Neural progenitor cell (in vitro differentiated cells): ENCODE measurements around the gene ANKRD60.

Experiments used
- CTCF ChIP-seq: fragments of 200-600 bp; sonication (generic); IDR thresholded peaks from 2 replicates; pipeline ENCODE4 v1.5.1; 2017; ENCODE audit warnings: antibody characterized with exemption, mild to moderate bottlenecking
- EZH2 ChIP-seq: fragments of 200-600 bp; sonication (generic); IDR thresholded peaks from 2 replicates; pipeline ENCODE4 v1.6.1; 2017; ENCODE audit warnings: antibody characterized with exemption, mild to moderate bottlenecking, moderate library complexity

- no peak for TF ChIP-seq CTCF
- no peak for TF ChIP-seq EZH2
These were observed 39.1 kb upstream of the ANKRD60 start for GRCh38 chr20:58267389-58268215.
